Natural killer cell (primary cell): ENCODE results near the gene CRIP1. TPM values are rescaled to one million over a fixed set of nuclear protein-coding genes. Genes with fewer than 3 reads are reported as not detected.

Source experiments
- ATAC-seq, 3 donors: fragments of 150-1000 bp in 2 of 3; fragments of 200-7000 bp in 1 of 3; cut with Tn5 transposase; 1 replicate in 1 of 3; 2 replicates in 2 of 3; pipeline ENCODE4 v1.10.0; 2021; ENCODE audit warnings: mild to moderate bottlenecking in 2 of 3, moderate library complexity in 2 of 3
- DNase-seq, 2 donors: peaks; one replicate each; pipeline versions ENCODE4 v3.0.0 to v3.0.0-alpha.2; 2013 to 2021; ENCODE audit warnings: mixed read lengths in 1 of 2
- H3K27ac ChIP-seq: one replicate; pipeline ENCODE4 v1.5.1; 2013; ENCODE audit warnings: mild to moderate bottlenecking, low read length
- H3K27me3 ChIP-seq: one replicate; pipeline ENCODE4 v1.6.1; 2013; ENCODE audit warnings: low read length; ENCODE audit not compliant: control insufficient read depth, insufficient read depth
- H3K36me3 ChIP-seq: one replicate; pipeline ENCODE4 v1.6.1; 2013; ENCODE audit warnings: low read length; ENCODE audit not compliant: control insufficient read depth, insufficient read depth
- H3K4me1 ChIP-seq: one replicate; pipeline ENCODE4 v1.6.1; 2013; ENCODE audit warnings: low read length; ENCODE audit not compliant: control insufficient read depth, insufficient read depth
- H3K4me3 ChIP-seq: one replicate; pipeline ENCODE4 v1.5.1; 2013; ENCODE audit warnings: low read length
- H3K9me3 ChIP-seq: one replicate; pipeline ENCODE4 v1.6.1; 2013; ENCODE audit warnings: low read length; ENCODE audit not compliant: control insufficient read depth, insufficient read depth
- H3K27ac Mint-ChIP-seq, 2 donors: one replicate each; pipeline ENCODE4 v1.8.0; 2022; ENCODE audit warnings: mild to moderate bottlenecking in 2 of 2, mixed read lengths in 2 of 2, moderate library complexity in 1 of 2
- H3K27me3 Mint-ChIP-seq, 2 donors: one replicate each; pipeline ENCODE4 v1.8.0; 2022; ENCODE audit warnings: low read depth in 2 of 2, mixed read lengths in 2 of 2
- H3K36me3 Mint-ChIP-seq: one replicate; pipeline ENCODE4 v1.8.0; 2022; ENCODE audit warnings: mixed read lengths
- H3K4me1 Mint-ChIP-seq, 2 donors: one replicate each; pipeline ENCODE4 v1.8.0; 2022; ENCODE audit warnings: mixed read lengths in 2 of 2
- H3K4me3 Mint-ChIP-seq: one replicate; pipeline ENCODE4 v1.8.0; 2022; ENCODE audit warnings: mild to moderate bottlenecking, moderate library complexity, mixed read lengths
- H3K9me3 Mint-ChIP-seq, 2 donors: one replicate each; pipeline ENCODE4 v1.8.0; 2022; ENCODE audit warnings: mixed read lengths in 2 of 2
- WGBS: methylation state at CpG from one replicate; pipeline ENCODE4 v1.1.7; 2013; ENCODE audit warnings: missing lambda C conversion rate; ENCODE audit not compliant: insufficient coverage; 5-methylcytosine and 5-hydroxymethylcytosine counted together
- intact Hi-C: fragments of 100-400 bp; cut with micrococcal nuclease; formaldehyde crosslinking; loops from one replicate; pipeline ENCODE4 v1.14.2; 2022
- total RNA-seq, 4 donors: library from RNA; stranded (reverse); fragments of 120-200 nt in 1 of 4; gene quantifications; one replicate each; pipeline versions ENCODE4 v1.2.3 to v1.2.4, GENCODE V29; 2013 to 2022
- TF ChIP-seq, protein P1 (sequence below): fragments of 200-600 bp; IDR thresholded peaks from one replicate; pipeline ENCODE4 v1.8.0; 2022; ENCODE audit warnings: antibody characterized with exemption

Gene CRIP1
- total RNA-seq, 3 donors from 2014 or later (not counting 1 experiment from before 2014, with no cell fraction given), result 276 to 334 (median 290) TPM

GRCh38 chr14:105450864-105451720 is 35.6 kb upstream of the CRIP1 start:
- 94% methylated on average over 29 of the region's 29 CpGs for WGBS
- H3K4me3 ChIP-seq, result no peak overlapping the region
- H3K27me3 ChIP-seq, result no peaks in the 10 kb centered on the region
- Mint-ChIP-seq H3K9me3 (no peaks in the 10 kb centered on the region), H3K4me1 (no peaks in the 10 kb centered on the region), H3K4me3 (no peak overlapping the region), H3K27me3 (no peaks in the 10 kb centered on the region), H3K36me3 (no peaks in the 10 kb centered on the region), H3K27ac (no peak overlapping the region)
- H3K4me1 ChIP-seq, result no peaks in the 10 kb centered on the region
- no peak overlapping the region for H3K27ac ChIP-seq
- H3K36me3 ChIP-seq, result peaks cover 27% of the 10 kb centered on the region
- intact Hi-C loops, result no loop called here
- TF ChIP-seq, protein P1, sequence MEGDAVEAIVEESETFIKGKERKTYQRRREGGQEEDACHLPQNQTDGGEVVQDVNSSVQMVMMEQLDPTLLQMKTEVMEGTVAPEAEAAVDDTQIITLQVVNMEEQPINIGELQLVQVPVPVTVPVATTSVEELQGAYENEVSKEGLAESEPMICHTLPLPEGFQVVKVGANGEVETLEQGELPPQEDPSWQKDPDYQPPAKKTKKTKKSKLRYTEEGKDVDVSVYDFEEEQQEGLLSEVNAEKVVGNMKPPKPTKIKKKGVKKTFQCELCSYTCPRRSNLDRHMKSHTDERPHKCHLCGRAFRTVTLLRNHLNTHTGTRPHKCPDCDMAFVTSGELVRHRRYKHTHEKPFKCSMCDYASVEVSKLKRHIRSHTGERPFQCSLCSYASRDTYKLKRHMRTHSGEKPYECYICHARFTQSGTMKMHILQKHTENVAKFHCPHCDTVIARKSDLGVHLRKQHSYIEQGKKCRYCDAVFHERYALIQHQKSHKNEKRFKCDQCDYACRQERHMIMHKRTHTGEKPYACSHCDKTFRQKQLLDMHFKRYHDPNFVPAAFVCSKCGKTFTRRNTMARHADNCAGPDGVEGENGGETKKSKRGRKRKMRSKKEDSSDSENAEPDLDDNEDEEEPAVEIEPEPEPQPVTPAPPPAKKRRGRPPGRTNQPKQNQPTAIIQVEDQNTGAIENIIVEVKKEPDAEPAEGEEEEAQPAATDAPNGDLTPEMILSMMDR, result no peak
- H3K9me3 ChIP-seq, result no peaks in the 10 kb centered on the region
- DNase-seq, result no peak
- no peak for ATAC-seq

GRCh38 chr14:105452963-105453362 is 33.7 kb upstream of the CRIP1 start:
- no peaks in the 10 kb centered on the region for H3K9me3 ChIP-seq
- DNase-seq (no peak), ATAC-seq (no peak)
- H3K27ac ChIP-seq, result no peak overlapping the region
- no peaks in the 10 kb centered on the region for H3K9me3 Mint-ChIP-seq
- H3K36me3 Mint-ChIP-seq, result no peaks in the 10 kb centered on the region
- H3K36me3 ChIP-seq, result peaks cover 34% of the 10 kb centered on the region
- no peaks in the 10 kb centered on the region for H3K27me3 Mint-ChIP-seq
- H3K4me1 ChIP-seq, result no peaks in the 10 kb centered on the region
- H3K4me3 ChIP-seq, result no peak overlapping the region
- 83% methylated on average over 14 of the region's 14 CpGs for WGBS
- H3K4me1 Mint-ChIP-seq, result no peaks in the 10 kb centered on the region
- H3K4me3 Mint-ChIP-seq, result no peak overlapping the region
- H3K27ac Mint-ChIP-seq, result no peak overlapping the region
- TF ChIP-seq, protein P1, result no peak
- H3K27me3 ChIP-seq, result no peaks in the 10 kb centered on the region
- intact Hi-C loops, result no loop called here

- Mint-ChIP-seq H3K27ac (no peak overlapping the region), H3K36me3 (no peaks in the 10 kb centered on the region)
Measured at GRCh38 chr14:105453847-105454246, 32.8 kb upstream of the CRIP1 start.

More at GRCh38 chr14:105453847-105454246, 32.8 kb upstream of the CRIP1 start:
- WGBS, result 93% methylated on average over 14 of the region's 14 CpGs
- Mint-ChIP-seq H3K27me3 (no peaks in the 10 kb centered on the region), H3K4me1 (no peaks in the 10 kb centered on the region), H3K4me3 (no peak overlapping the region), H3K9me3 (no peaks in the 10 kb centered on the region)
- Histone ChIP-seq H3K4me1 (no peaks in the 10 kb centered on the region), H3K36me3 (peaks cover 34% of the 10 kb centered on the region), H3K27me3 (no peaks in the 10 kb centered on the region), H3K4me3 (no peak overlapping the region), H3K9me3 (no peaks in the 10 kb centered on the region), H3K27ac (no peak overlapping the region)
- intact Hi-C loops, result no loop called here
- TF ChIP-seq, protein P1, result no peak
- ATAC-seq (no peak), DNase-seq (no peak)
